Large intestine (tissue), 3 donors: ENCODE data around the gene LTC4S. TPM values are rescaled to one million over a fixed set of nuclear protein-coding genes. Genes with fewer than 3 reads are reported as not detected.

Experiments used
- DNase-seq, 2 donors: peaks; one replicate each; pipeline versions ENCODE4 v3.0.0 to v3.0.0-alpha.2; 2013
- H3K27ac ChIP-seq: one replicate; pipeline ENCODE4 v1.5.1; 2013; ENCODE audit warnings: low read length
- H3K27me3 ChIP-seq: 2 replicates; pipeline ENCODE4 v1.6.1; 2013; ENCODE audit warnings: low read length; ENCODE audit not compliant: control insufficient read depth, insufficient read depth
- H3K36me3 ChIP-seq: 2 replicates; pipeline ENCODE4 v1.6.1; 2013; ENCODE audit warnings: low read length; ENCODE audit not compliant: control insufficient read depth, insufficient read depth
- H3K4me1 ChIP-seq: one replicate; pipeline ENCODE4 v1.6.1; 2013; ENCODE audit warnings: low read length; ENCODE audit not compliant: control insufficient read depth, insufficient read depth
- H3K4me3 ChIP-seq: one replicate; pipeline ENCODE4 v1.5.1; 2013; ENCODE audit warnings: low read length
- H3K9me3 ChIP-seq: one replicate; pipeline ENCODE4 v1.6.1; 2013; ENCODE audit warnings: mild to moderate bottlenecking, low read depth, low read length, moderate library complexity; ENCODE audit not compliant: control insufficient read depth
- WGBS: methylation state at CpG from one replicate; pipeline ENCODE4 v1.1.5; 2013; ENCODE audit warnings: low lambda C conversion rate; ENCODE audit not compliant: insufficient coverage; 5-methylcytosine and 5-hydroxymethylcytosine counted together
- polyA plus RNA-seq: library from polyadenylated mRNA; unstranded; fragments of 120-200 nt; gene quantifications from one replicate; pipeline ENCODE4 v1.2.1, GENCODE V29; 2013

The LTC4S gene
- polyA plus RNA-seq, 1 donor, result 2.9 TPM

GRCh38 chr5:179795049-179795862 lies 1.5 kb downstream of the LTC4S start:
- peak overlapping the region; percentile 41 for H3K4me3 ChIP-seq
- H3K27me3 ChIP-seq, result no peaks in the 10 kb centered on the region
- peaks cover 36% of the 10 kb centered on the region for H3K36me3 ChIP-seq
- no CpG with 5 or more reads among the region's 53 CpGs for WGBS
- peaks cover 4% of the 10 kb centered on the region for H3K9me3 ChIP-seq
- H3K4me1 ChIP-seq, result peaks cover 11% of the 10 kb centered on the region
- no peak overlapping the region for H3K27ac ChIP-seq
- peak in 1 of 2 donors; percentile 59 for DNase-seq

GRCh38 chr5:179795863-179796833 lies 2.4 kb downstream of the LTC4S start:
- WGBS, result no CpG with 5 or more reads among the region's 113 CpGs

GRCh38 chr5:179796877-179797608 lies 3.3 kb downstream of the LTC4S start:
- 100% methylated on average over 2 of the region's 21 CpGs for WGBS
- peaks cover 13% of the 10 kb centered on the region for H3K4me1 ChIP-seq
- H3K4me3 ChIP-seq, result peak overlapping the region; percentile 52
- peak overlapping the region; percentile 76 for H3K27ac ChIP-seq
- H3K27me3 ChIP-seq, result no peaks in the 10 kb centered on the region
- peaks cover 49% of the 10 kb centered on the region for H3K36me3 ChIP-seq
- H3K9me3 ChIP-seq, result peaks cover 4% of the 10 kb centered on the region
- no peak for DNase-seq

More at GRCh38 chr5:179795863-179796833, 2.4 kb downstream of the LTC4S start:
- H3K27me3 ChIP-seq, result no peaks in the 10 kb centered on the region
- H3K27ac ChIP-seq, result peak overlapping the region; percentile 76
- peaks cover 11% of the 10 kb centered on the region for H3K4me1 ChIP-seq
- H3K9me3 ChIP-seq, result peaks cover 4% of the 10 kb centered on the region
- DNase-seq, result peak; percentile 81 to 91
- peaks cover 44% of the 10 kb centered on the region for H3K36me3 ChIP-seq
- peak overlapping the region; percentile 52 for H3K4me3 ChIP-seq

- Histone ChIP-seq H3K36me3 (peaks cover 51% of the 10 kb centered on the region), H3K4me3 (no peak overlapping the region), H3K27ac (no peak overlapping the region), H3K27me3 (no peaks in the 10 kb centered on the region), H3K9me3 (peaks cover 4% of the 10 kb centered on the region), H3K4me1 (peaks cover 16% of the 10 kb centered on the region)
- WGBS, result no CpG with 5 or more reads among the region's 30 CpGs
- no peak for DNase-seq
These were observed 4.0 kb downstream of the LTC4S start for GRCh38 chr5:179797741-179798140.

- Histone ChIP-seq H3K27me3 (no peaks in the 10 kb centered on the region), H3K4me3 (no peak overlapping the region), H3K36me3 (peaks cover 51% of the 10 kb centered on the region), H3K9me3 (peaks cover 4% of the 10 kb centered on the region), H3K27ac (no peak overlapping the region), H3K4me1 (peaks cover 21% of the 10 kb centered on the region)
- no CpG with 5 or more reads among the region's 23 CpGs for WGBS
- DNase-seq, result no peak
These were observed 4.5 kb downstream of the LTC4S start for GRCh38 chr5:179798144-179798770.

- H3K4me1 ChIP-seq, result peaks cover 26% of the 10 kb centered on the region
- DNase-seq, result no peak
- peaks cover 4% of the 10 kb centered on the region for H3K9me3 ChIP-seq
- H3K36me3 ChIP-seq, result peaks cover 51% of the 10 kb centered on the region
- H3K27ac ChIP-seq, result no peak overlapping the region
- H3K4me3 ChIP-seq, result no peak overlapping the region
- H3K27me3 ChIP-seq, result no peaks in the 10 kb centered on the region
- WGBS, result no CpG with 5 or more reads among the region's 36 CpGs
These were observed 5.2 kb downstream of the LTC4S start for GRCh38 chr5:179798771-179799643.

- Histone ChIP-seq H3K4me1 (peaks cover 26% of the 10 kb centered on the region), H3K27ac (no peak overlapping the region), H3K9me3 (peaks cover 4% of the 10 kb centered on the region), H3K36me3 (peaks cover 51% of the 10 kb centered on the region), H3K4me3 (no peak overlapping the region), H3K27me3 (no peaks in the 10 kb centered on the region)
- no CpG with 5 or more reads among the region's 5 CpGs for WGBS
- DNase-seq, result no peak
These were observed 5.8 kb downstream of the LTC4S start for GRCh38 chr5:179799644-179799973.

- H3K4me3 ChIP-seq, result no peak overlapping the region
- H3K27me3 ChIP-seq, result no peaks in the 10 kb centered on the region
- no CpG with 5 or more reads among the region's 21 CpGs for WGBS
- H3K27ac ChIP-seq, result no peak overlapping the region
- peaks cover 4% of the 10 kb centered on the region for H3K9me3 ChIP-seq
- H3K36me3 ChIP-seq, result peaks cover 51% of the 10 kb centered on the region
- H3K4me1 ChIP-seq, result peaks cover 27% of the 10 kb centered on the region
- DNase-seq, result no peak
These were observed 6.4 kb downstream of the LTC4S start for GRCh38 chr5:179800071-179800695.

GRCh38 chr5:179800696-179801201 lies 7.0 kb downstream of the LTC4S start:
- H3K4me1 ChIP-seq, result peaks cover 29% of the 10 kb centered on the region
- no peak overlapping the region for H3K4me3 ChIP-seq
- no CpG with 5 or more reads among the region's 12 CpGs for WGBS
- peaks cover 51% of the 10 kb centered on the region for H3K36me3 ChIP-seq
- H3K27me3 ChIP-seq, result no peaks in the 10 kb centered on the region
- H3K27ac ChIP-seq, result no peak overlapping the region
- no peak for DNase-seq
- H3K9me3 ChIP-seq, result peaks cover 4% of the 10 kb centered on the region
